Bone marrow (tissue), 2 donors: Measurements from ENCODE around the gene TMEM176A.

ENCODE experiments used
- DNase-seq, 2 donors: peaks; one replicate each; lab custom pipeline; 2025; lab: John Stamatoyannopoulos, UW

Gene TMEM176A

GRCh38 chr7:150849204-150849775, 48.7 kb downstream of the TMEM176A start:
- DNase-seq = no peak

- DNase-seq = no peak
These were observed 49.7 kb downstream of the TMEM176A start for GRCh38 chr7:150850273-150850672.

- no peak for DNase-seq
These were observed 51.2 kb downstream of the TMEM176A start for GRCh38 chr7:150851492-150852370.

- no peak for DNase-seq
These were observed 51.9 kb downstream of the TMEM176A start, which contains the start of gene AOC1 for GRCh38 chr7:150852371-150852905. Gene AOC1, plus strand, starts transcription at chr7:150852517. Its CDS starts 3,954 bp downstream, at chr7:150856471.

- no peak for DNase-seq
These were observed 53.8 kb downstream of the TMEM176A start for GRCh38 chr7:150854066-150855000.
